A673 (cell line): ENCODE results near the gene ATF5. TPM values are rescaled to one million over a fixed set of nuclear protein-coding genes. Genes with fewer than 3 reads are reported as not detected.
A peak's percentile ranks its signal among the peaks of the same experiment; 100 is the strongest.

Source experiments
- BruUV-seq: library from RNA; stranded (reverse); fragments of 400-500 nt; replicated peaks from 2 replicates; lab custom pipeline; 2021; lab: Mats Ljungman, UMichigan
- CTCF ChIA-PET: fragments of 300-600 bp; sonication (Branson Sonifier 250); formaldehyde crosslinking; loops from one replicate; lab custom pipeline; 2022; ENCODE audit warnings: antibody characterized with exemption; lab: Charles Lee
- POLR2A ChIA-PET: fragments of 300-600 bp; sonication (Branson Sonifier 250); formaldehyde crosslinking; loops from one replicate; lab custom pipeline; 2022; ENCODE audit warnings: antibody characterized with exemption; ENCODE audit not compliant: low non-redundant PET; lab: Charles Lee
- DNase-seq: peaks from one replicate; pipeline ENCODE4 v3.0.0-alpha.2; 2015; ENCODE audit warnings: low spot score
- H3K27ac ChIP-seq: fragments of 200-600 bp; sonication (generic); 2 replicates; pipeline ENCODE4 v1.5.1; 2016; ENCODE audit warnings: mixed run types, low read depth, mild to moderate bottlenecking, mixed read lengths, antibody characterized with exemption, low read length; ENCODE audit not compliant: poor library complexity, severe bottlenecking
- H3K27me3 ChIP-seq: fragments of 200-600 bp; sonication (generic); replicated peaks from 2 replicates; pipeline ENCODE4 v1.6.1; 2017; ENCODE audit warnings: mixed run types, low read depth, mild to moderate bottlenecking, mixed read lengths, antibody characterized with exemption, low read length; ENCODE audit not compliant: insufficient read depth, poor library complexity
- H3K36me3 ChIP-seq: fragments of 200-600 bp; sonication (generic); 2 replicates; pipeline ENCODE4 v1.6.1; 2016; ENCODE audit warnings: mixed run types, mild to moderate bottlenecking, mixed read lengths, antibody characterized with exemption, low read length; ENCODE audit not compliant: insufficient read depth, poor library complexity, severe bottlenecking
- H3K4me1 ChIP-seq: fragments of 200-600 bp; sonication (generic); 2 replicates; pipeline ENCODE4 v1.6.1; 2017; ENCODE audit warnings: mixed run types, mild to moderate bottlenecking, mixed read lengths, antibody characterized with exemption, low read length; ENCODE audit not compliant: insufficient read depth, poor library complexity, severe bottlenecking
- H3K4me3 ChIP-seq: fragments of 200-600 bp; sonication (generic); 2 replicates; pipeline ENCODE4 v1.5.1; 2016; ENCODE audit warnings: low read depth, mixed run types, mild to moderate bottlenecking, mixed read lengths, low read length; ENCODE audit not compliant: poor library complexity, severe bottlenecking
- H3K9me3 ChIP-seq: fragments of 200-600 bp; sonication (generic); 2 replicates; pipeline ENCODE4 v1.6.1; 2016; ENCODE audit warnings: mixed run types, low read depth, mild to moderate bottlenecking, mixed read lengths, antibody characterized with exemption, low read length; ENCODE audit not compliant: poor library complexity, severe bottlenecking
- EZH2 ChIP-seq: fragments of 200-600 bp; sonication (generic); IDR thresholded peaks from 2 replicates; pipeline ENCODE4 v1.6.1; 2017; ENCODE audit warnings: borderline replicate concordance, low read depth, mild to moderate bottlenecking, mixed read lengths, antibody characterized with exemption, low read length; ENCODE audit not compliant: poor library complexity, severe bottlenecking
- intact Hi-C: fragments of 100-400 bp; cut with micrococcal nuclease; formaldehyde crosslinking; loops from one replicate; pipeline ENCODE4 v1.10.0; 2022; ENCODE audit not compliant: unreplicated experiment
- total RNA-seq: library from RNA; stranded (reverse); gene quantifications from 2 replicates; pipeline ENCODE4 v1.2.3, GENCODE V29; 2021
- TF ChIP-seq, protein P1 (sequence below): fragments of 300-800, 200-600 bp; sonication (generic); conservative IDR thresholded peaks from 2 replicates; pipeline ENCODE4 v1.5.1; 2017; ENCODE audit warnings: low read depth, mild to moderate bottlenecking, antibody characterized with exemption, low read length, moderate library complexity, mixed read lengths

ATF5 gene
- total RNA-seq, 1 experiment from 2014 or later, result 302 TPM

DNA sequence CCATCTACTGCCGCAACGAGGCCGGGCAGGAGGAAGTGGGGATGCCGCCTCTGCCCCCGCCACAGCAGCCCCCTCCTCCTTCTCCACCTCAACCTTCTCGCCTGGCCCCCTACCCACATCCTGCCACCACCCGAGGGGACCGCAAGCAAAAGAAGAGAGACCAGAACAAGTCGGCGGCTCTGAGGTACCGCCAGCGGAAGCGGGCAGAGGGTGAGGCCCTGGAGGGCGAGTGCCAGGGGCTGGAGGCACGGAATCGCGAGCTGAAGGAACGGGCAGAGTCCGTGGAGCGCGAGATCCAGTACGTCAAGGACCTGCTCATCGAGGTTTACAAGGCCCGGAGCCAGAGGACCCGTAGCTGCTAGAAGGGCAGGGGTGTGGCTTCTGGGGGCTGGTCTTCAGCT lies 3.7 kb downstream of the ATF5 start:
- ChIA-PET CTCF (no interaction called here), POLR2A (interaction anchor here (0.7 kb wide), 1 partner anchor 55 kb away, joined by 5 read pairs; the partner anchor contains the start of genes AKT1S1 and TBC1D17)
- H3K27ac ChIP-seq, result peak overlapping the region; percentile 35
- intact Hi-C loops, result no loop called here
- no TSS peak for BruUV-seq
- no peak for DNase-seq
- H3K36me3 ChIP-seq, result peaks cover 48% of the 10 kb centered on the region
- no peak overlapping the region for H3K4me3 ChIP-seq
- TF ChIP-seq EZH2, result no peak
- TF ChIP-seq, protein P1, sequence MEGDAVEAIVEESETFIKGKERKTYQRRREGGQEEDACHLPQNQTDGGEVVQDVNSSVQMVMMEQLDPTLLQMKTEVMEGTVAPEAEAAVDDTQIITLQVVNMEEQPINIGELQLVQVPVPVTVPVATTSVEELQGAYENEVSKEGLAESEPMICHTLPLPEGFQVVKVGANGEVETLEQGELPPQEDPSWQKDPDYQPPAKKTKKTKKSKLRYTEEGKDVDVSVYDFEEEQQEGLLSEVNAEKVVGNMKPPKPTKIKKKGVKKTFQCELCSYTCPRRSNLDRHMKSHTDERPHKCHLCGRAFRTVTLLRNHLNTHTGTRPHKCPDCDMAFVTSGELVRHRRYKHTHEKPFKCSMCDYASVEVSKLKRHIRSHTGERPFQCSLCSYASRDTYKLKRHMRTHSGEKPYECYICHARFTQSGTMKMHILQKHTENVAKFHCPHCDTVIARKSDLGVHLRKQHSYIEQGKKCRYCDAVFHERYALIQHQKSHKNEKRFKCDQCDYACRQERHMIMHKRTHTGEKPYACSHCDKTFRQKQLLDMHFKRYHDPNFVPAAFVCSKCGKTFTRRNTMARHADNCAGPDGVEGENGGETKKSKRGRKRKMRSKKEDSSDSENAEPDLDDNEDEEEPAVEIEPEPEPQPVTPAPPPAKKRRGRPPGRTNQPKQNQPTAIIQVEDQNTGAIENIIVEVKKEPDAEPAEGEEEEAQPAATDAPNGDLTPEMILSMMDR, result no peak
- peaks cover 22% of the 10 kb centered on the region for H3K4me1 ChIP-seq
- no peaks in the 10 kb centered on the region for H3K27me3 ChIP-seq
- no peaks in the 10 kb centered on the region for H3K9me3 ChIP-seq

DNA sequence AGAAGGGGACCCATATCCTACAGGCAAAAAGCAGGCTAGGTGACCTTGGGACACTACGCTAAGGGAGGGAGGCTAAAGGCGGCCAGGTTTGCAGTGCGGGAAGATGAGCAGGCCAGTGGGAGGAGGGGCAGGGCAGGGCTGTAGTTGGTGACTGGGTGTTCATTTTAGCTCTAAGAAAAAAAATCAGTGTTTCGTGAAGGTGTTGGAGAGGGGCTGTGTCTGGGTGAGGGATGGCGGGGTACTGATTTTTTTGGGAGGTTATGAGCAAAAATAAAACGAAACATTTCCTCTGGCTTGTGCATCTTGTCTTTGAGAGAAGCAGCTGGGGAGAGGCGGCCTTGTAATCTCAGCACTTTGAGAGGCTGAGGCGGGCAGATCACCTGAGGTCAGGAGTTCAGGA lies 4.6 kb downstream of the ATF5 start:
- TF ChIP-seq, protein P1, result no peak
- TF ChIP-seq EZH2, result no peak
- no peaks in the 10 kb centered on the region for H3K27me3 ChIP-seq
- intact Hi-C loops, result no loop called here
- POLR2A ChIA-PET, result interaction anchor here (0.8 kb wide), 1 partner anchor 64 kb away, joined by 4 read pairs; no protein-coding TSS in a partner anchor
- CTCF ChIA-PET, result no interaction called here
- no peak overlapping the region for H3K4me3 ChIP-seq
- DNase-seq, result no peak
- no peaks in the 10 kb centered on the region for H3K9me3 ChIP-seq
- peaks cover 46% of the 10 kb centered on the region for H3K36me3 ChIP-seq
- H3K4me1 ChIP-seq, result peaks cover 16% of the 10 kb centered on the region
- no TSS peak for BruUV-seq
- peak overlapping the region; percentile 35 for H3K27ac ChIP-seq

DNA sequence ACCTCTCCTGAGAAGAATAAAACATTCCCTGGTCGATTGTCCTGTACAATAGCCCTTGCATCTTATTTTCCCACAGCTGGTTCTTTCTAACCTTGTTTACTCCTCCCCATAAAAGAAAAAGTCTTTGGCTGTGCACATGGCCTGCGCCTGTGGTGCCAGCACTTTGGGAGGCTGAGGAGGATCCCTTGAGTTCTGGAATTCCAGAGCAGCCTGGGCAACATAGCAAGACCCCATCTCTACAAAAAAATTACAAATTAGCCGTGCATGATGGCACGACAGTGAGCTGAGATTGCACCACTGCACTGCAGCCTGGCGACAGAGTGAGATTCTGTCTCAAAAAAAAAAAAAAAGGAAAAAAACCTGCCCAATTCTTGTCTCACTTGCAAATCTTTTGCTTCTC lies 7.5 kb downstream of the ATF5 start:
- no peak overlapping the region for H3K4me3 ChIP-seq
- ChIA-PET POLR2A (interaction anchor here (0.8 kb wide), 1 partner anchor 14 kb away, joined by 4 read pairs; no protein-coding TSS in a partner anchor), CTCF (no interaction called here)
- H3K9me3 ChIP-seq, result no peaks in the 10 kb centered on the region
- intact Hi-C loops, result no loop called here
- peaks cover 6% of the 10 kb centered on the region for H3K4me1 ChIP-seq
- no peak for TF ChIP-seq EZH2
- TF ChIP-seq, protein P1, result no peak
- BruUV-seq, result no TSS peak
- H3K36me3 ChIP-seq, result peaks cover 21% of the 10 kb centered on the region
- DNase-seq, result no peak
- no peaks in the 10 kb centered on the region for H3K27me3 ChIP-seq
- H3K27ac ChIP-seq, result no peak overlapping the region
